NCI-H2227 (cell line): ENCODE data around the gene CCT5.

Source experiments
- DNase-seq: peaks from one replicate; lab custom pipeline; 2025; ENCODE audit not compliant: unreplicated experiment; lab: John Stamatoyannopoulos, UW

The CCT5 gene

GRCh38 chr5:10249948-10250805, at the start of gene CCT5:
CCT5 (plus strand) TSS chr5:10250280; CDS start chr5:10250341, 61 bp downstream.
- DNase-seq: peak; percentile 98

DNA sequence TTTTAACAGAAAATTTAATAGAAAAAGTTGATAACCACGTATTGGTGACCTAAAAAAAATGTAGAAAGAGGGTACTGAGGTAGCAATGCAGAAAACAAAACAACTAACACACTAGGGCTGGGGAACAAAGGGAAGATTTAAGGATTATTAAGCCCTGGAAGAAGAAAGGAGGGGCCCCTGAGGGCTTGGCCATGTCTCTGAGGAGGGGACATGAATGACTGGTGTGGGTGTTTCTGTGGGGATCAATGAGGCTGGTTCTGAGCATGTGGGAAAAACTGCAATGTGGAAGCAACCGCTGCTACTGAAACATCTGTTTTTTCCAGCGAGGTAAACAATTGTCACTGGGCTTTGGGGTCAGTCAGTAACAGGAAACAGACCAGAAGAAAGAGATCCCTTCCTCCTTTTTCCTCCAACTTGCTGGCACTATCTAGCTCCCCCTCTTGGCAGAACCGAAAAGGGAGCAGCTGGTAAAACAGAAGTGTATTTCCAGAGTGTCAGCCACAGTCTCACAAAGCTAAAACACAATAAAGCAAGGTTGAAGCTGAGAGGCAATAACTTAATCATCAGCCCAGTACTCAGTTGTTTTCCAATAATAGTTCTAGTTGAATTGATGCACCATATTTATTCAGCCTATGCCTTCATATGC, 48.7 kb upstream of the CCT5 start:
- no peak for DNase-seq

GRCh38 chr5:10202089-10202910, 47.8 kb upstream of the CCT5 start:
- no peak for DNase-seq

DNA sequence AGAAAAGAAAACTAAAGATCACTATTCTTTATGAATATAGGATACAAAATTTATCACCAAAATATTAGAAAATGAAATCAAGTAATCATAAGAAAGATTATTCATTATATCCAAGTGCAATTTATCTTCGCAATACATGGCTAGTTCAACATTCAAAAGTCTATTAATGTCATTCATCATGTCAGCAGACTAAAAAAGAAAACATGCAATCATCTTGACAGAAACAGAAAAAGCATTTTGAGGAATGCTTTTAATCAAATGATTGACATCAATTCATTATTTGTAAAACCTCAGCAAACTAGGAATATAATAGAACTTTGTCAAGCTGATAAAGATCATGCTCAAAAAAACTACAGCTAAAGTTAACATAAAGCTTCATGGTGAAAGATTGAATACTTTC, 41.1 kb upstream of the CCT5 start:
- no peak for DNase-seq

- DNase-seq: no peak
Observed at GRCh38 chr5:10213316-10213715, 36.8 kb upstream of the CCT5 start.

DNA sequence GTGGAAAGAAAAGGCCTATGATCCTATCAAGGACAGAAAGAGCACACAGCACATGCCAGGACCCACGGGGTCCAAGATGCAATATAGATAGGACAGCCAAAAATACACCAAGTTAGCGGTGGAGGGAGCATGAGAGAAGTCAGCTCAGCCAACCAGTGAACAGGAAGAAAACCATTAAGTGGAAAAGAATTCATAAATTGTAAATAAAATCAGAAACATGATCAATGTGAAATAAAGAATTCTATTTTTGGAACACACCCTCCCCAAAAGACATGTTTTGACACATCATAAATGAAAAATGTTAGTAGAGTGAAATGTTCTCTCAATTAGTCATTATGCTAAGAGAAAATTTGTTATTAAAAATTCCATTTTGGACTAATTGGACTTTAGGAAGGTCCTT, 36.0 kb upstream of the CCT5 start:
- DNase-seq: no peak

DNA sequence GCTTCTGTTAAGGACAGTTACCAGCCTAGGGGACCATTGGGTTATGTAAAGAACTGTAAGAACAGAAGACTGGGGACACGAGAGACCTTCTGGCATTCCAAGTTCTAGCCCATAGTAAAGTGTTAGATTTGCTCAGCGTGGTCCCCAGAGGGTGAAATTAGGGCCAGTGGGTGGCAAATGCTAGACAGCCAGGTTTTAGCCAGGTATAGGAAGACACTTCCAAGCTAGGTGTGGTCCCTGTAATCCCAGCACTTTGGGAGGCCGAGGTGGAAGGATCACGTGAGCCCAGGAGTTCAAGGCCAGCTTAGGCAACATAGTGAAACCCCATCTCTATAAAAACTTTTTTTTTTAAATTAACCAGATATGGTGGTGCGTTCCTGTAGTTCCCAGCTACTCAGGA, 34.7 kb upstream of the CCT5 start:
- DNase-seq: no peak

- no peak for DNase-seq
Observed at GRCh38 chr5:10216107-10216506, 34.0 kb upstream of the CCT5 start.

GRCh38 chr5:10218658-10219057, 31.4 kb upstream of the CCT5 start:
- DNase-seq: no peak

GRCh38 chr5:10219068-10219467, 31.0 kb upstream of the CCT5 start:
- no peak for DNase-seq

- DNase-seq: no peak
Observed at GRCh38 chr5:10220248-10220647, 29.8 kb upstream of the CCT5 start.

- DNase-seq: no peak
Observed at GRCh38 chr5:10222326-10222725, 27.8 kb upstream of the CCT5 start.

DNA sequence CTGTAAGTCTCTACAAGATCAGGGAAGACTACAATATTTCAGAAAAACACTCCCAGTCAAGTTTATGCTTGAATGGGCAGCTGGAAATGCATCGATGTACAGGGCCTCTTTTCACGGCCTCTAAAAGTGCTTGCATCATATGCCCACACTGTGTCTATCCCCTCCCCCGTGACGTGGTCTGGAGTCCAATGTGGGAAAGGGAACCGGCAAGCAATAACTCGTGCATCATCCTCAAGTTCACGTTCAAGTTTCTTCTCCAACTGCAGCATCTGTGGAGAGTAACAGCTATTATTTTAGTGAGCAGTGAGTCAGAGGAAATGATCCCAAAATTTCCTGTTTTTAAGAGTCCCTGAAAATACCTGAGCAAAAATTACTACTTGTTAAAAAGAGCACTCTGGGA, 22.7 kb upstream of the CCT5 start:
- DNase-seq: no peak

GRCh38 chr5:10228288-10228687, 21.8 kb upstream of the CCT5 start:
- DNase-seq: no peak

DNA sequence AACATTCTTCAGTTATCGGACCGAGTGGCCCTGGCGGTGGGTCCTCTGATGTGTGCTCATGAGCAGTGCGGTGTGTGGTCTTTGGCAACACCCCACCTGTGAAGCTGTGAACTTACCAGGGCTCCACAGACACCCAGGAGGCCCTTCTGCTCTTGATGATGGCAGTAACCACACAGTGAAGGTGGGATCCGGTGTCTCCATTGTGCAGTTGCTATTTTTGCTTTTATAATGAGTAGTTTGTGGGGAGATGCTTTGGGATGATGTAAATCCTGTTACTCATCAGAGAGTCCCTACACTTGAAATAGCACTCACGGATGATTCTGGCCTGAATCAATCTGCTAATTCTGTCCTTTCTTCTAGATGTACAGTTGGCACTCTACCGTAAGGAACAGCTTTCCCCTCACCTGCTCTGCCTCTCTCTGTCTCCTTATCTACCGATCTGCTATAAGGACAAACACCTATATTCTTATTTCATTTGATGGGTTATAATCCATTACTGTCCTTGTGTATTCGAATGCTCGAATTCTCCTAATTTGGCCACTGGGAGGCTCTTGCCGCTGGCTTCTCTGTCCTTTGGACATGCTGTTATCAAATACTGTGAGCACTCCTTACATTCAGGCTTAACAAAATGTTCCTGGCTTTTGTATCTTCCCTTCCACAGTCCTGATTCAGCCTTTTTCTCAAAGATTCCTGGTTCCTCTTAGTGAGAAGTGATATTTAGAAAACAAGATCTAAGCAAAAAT, 20.6 kb upstream of the CCT5 start:
- no peak for DNase-seq

DNA sequence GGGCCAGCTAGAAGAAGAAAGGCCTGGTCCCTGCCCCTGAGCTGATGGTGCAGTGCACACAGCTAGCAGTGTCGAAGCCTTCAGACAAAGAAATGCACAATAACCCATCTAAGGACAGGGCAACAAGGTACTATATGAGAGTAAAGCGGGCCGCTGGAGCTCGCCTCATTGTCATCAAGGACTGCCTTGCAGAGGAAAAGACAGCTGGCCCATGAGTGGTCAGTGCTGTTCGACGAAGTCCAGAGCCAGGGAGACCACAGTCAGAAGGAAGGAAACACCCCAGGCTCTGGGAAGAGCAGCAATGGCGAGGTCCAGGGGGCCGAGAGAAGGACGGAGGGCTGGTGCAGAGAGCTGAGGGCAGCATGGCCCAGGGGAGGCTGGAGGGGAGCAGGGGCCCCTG, 17.7 kb upstream of the CCT5 start:
- no peak for DNase-seq

DNA sequence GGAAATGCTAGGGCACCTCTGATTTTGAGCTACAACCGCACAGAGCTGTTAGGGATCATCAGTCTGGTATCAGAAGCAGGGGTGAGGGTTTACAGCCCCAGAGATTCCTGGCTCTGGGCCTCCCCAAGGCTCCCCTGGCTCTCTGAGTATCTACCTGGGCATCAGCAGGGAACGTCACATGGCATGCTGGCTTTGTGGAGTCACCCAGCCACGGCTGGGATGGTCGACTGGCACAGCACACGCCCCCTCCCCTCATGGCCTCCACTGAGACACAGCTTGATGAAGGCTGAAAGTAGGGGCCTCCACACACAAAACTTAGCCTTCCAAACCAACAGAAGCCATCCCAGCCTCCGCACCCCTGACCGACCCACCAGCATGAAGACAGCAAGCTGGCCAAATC, 17.1 kb upstream of the CCT5 start:
- no peak for DNase-seq

GRCh38 chr5:10233505-10233904, 16.6 kb upstream of the CCT5 start:
- peak; percentile 12 for DNase-seq

- DNase-seq: no peak
Observed at GRCh38 chr5:10235350-10235749, 14.7 kb upstream of the CCT5 start.

DNA sequence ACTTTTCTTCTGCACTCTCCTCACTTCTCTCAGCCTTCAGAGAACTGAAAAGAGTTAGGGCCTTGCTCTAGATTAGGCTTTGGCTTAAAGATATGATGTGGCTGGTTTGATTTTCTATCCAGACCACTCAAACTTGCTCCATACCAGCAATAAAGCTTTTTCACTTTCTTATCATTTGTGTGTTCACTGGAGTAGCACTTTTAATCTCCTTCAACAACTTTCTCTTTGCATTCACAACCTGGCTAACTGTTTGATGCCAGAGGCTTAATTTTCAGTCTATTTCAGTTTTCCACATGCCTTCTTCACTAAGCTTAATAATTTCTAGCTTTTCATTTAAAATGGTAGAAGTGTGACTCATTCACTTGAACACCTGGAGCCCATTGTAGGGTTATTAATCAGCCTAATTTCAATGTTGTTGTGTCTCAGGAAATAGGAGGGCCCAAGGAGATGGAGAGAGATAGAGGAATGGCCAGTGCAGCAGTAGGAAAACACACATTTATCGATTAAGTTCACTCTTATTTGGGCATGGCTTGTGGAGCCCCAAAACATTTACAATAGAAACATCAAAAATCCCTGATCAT, 6.3 kb upstream of the CCT5 start:
- no peak for DNase-seq
